Activated B cell treated with CpG ODN at 0.5 μM for 24 hours (primary cell): ENCODE data around the gene TMED5. TPM values are rescaled to one million over a fixed set of nuclear protein-coding genes. Genes with fewer than 3 reads are reported as not detected.

Experiments
- ATAC-seq: fragments of 200-7000 bp; cut with Tn5 transposase; one replicate; pipeline ENCODE4 v1.10.0; 2021; ENCODE audit warnings: low read depth, mild to moderate bottlenecking, moderate library complexity
- CTCF ChIA-PET: fragments of 350-600 bp; sonication (Branson Sonifier 250); formaldehyde crosslinking; loops from one replicate; lab custom pipeline; 2021; ENCODE audit warnings: antibody characterized with exemption; lab: Charles Lee
- POLR2A ChIA-PET: fragments of 350-600 bp; sonication (Branson Sonifier 250); formaldehyde crosslinking; loops from one replicate; lab custom pipeline; 2021; ENCODE audit warnings: antibody characterized with exemption; lab: Charles Lee
- DNase-seq: peaks from one replicate; pipeline ENCODE4 v3.0.0; 2022
- H3K27ac Mint-ChIP-seq: one replicate; pipeline ENCODE4 v1.8.0; 2020; ENCODE audit warnings: mixed read lengths
- H3K27me3 Mint-ChIP-seq: one replicate; pipeline ENCODE4 v1.8.0; 2021; ENCODE audit warnings: mixed read lengths
- H3K36me3 Mint-ChIP-seq: one replicate; pipeline ENCODE4 v1.8.0; 2021; ENCODE audit warnings: low read depth, mixed read lengths
- H3K4me1 Mint-ChIP-seq: one replicate; pipeline ENCODE4 v1.8.0; 2021; ENCODE audit warnings: mixed read lengths
- H3K4me3 Mint-ChIP-seq: one replicate; pipeline ENCODE4 v1.8.0; 2020; ENCODE audit warnings: mild to moderate bottlenecking, mixed read lengths
- H3K9me3 Mint-ChIP-seq: one replicate; pipeline ENCODE4 v1.8.0; 2020; ENCODE audit warnings: mixed read lengths
- CTCF ChIP-seq: fragments of 200-600 bp; IDR thresholded peaks from one replicate; pipeline ENCODE4 v1.8.0; 2022; ENCODE audit warnings: antibody characterized with exemption, mild to moderate bottlenecking
- intact Hi-C: fragments of 100-400 bp; cut with micrococcal nuclease; formaldehyde crosslinking; loops from one replicate; pipeline ENCODE4 v1.15.1; 2024
- total RNA-seq: library from RNA; stranded (reverse); gene quantifications from 2 replicates; pipeline ENCODE4 v1.2.3, GENCODE V29; 2022

TMED5 gene
- total RNA-seq, 1 donor from 2014 or later = 42.3 TPM

- DNase-seq (no peak), ATAC-seq (no peak)
- Mint-ChIP-seq H3K36me3 (peaks cover 22% of the 10 kb centered on the region), H3K4me1 (no peaks in the 10 kb centered on the region), H3K4me3 (no peak overlapping the region), H3K27me3 (no peaks in the 10 kb centered on the region), H3K9me3 (peaks cover 3% of the 10 kb centered on the region), H3K27ac (no peak overlapping the region)
- CTCF ChIA-PET = no interaction called here
- no peak for TF ChIP-seq CTCF
- intact Hi-C loops = no loop called here
- POLR2A ChIA-PET = no interaction called here
Observed at GRCh38 chr1:93200086-93200620, 19.9 kb upstream of the TMED5 start.

- TF ChIP-seq CTCF = no peak
- Mint-ChIP-seq H3K9me3 (peaks cover 3% of the 10 kb centered on the region), H3K27ac (no peak overlapping the region), H3K27me3 (no peaks in the 10 kb centered on the region), H3K4me1 (peaks cover 6% of the 10 kb centered on the region), H3K4me3 (no peak overlapping the region), H3K36me3 (peaks cover 22% of the 10 kb centered on the region)
- no peak for DNase-seq
- intact Hi-C loops = no loop called here
- ATAC-seq = no peak
- ChIA-PET POLR2A (no interaction called here), CTCF (no interaction called here)
Observed at GRCh38 chr1:93199150-93199549, 18.9 kb upstream of the TMED5 start.

- H3K27me3 Mint-ChIP-seq = no peaks in the 10 kb centered on the region
- peaks cover 6% of the 10 kb centered on the region for H3K4me1 Mint-ChIP-seq
- ChIA-PET POLR2A (no interaction called here), CTCF (no interaction called here)
- no peak for ATAC-seq
- no peak overlapping the region for H3K4me3 Mint-ChIP-seq
- intact Hi-C loops = no loop called here
- H3K36me3 Mint-ChIP-seq = peaks cover 29% of the 10 kb centered on the region
- H3K27ac Mint-ChIP-seq = no peak overlapping the region
- DNase-seq = no peak
- peaks cover 3% of the 10 kb centered on the region for H3K9me3 Mint-ChIP-seq
- no peak for TF ChIP-seq CTCF
Observed at GRCh38 chr1:93196591-93196990, 16.4 kb upstream of the TMED5 start.

- H3K36me3 Mint-ChIP-seq = peaks cover 30% of the 10 kb centered on the region
Observed at GRCh38 chr1:93194231-93194990, 14.2 kb upstream of the TMED5 start.

More at GRCh38 chr1:93194231-93194990, 14.2 kb upstream of the TMED5 start:
- ChIA-PET POLR2A (interaction anchor here (1.0 kb wide), 1 partner anchor 151 kb away, joined by 3 read pairs; the partner anchor contains the start of gene DR1), CTCF (no interaction called here)
- no peak for ATAC-seq
- Mint-ChIP-seq H3K9me3 (peaks cover 3% of the 10 kb centered on the region), H3K4me1 (peaks cover 8% of the 10 kb centered on the region), H3K4me3 (no peak overlapping the region), H3K27ac (no peak overlapping the region), H3K27me3 (no peaks in the 10 kb centered on the region)
- no peak for DNase-seq
- intact Hi-C loops = no loop called here
- TF ChIP-seq CTCF = no peak
